Body of pancreas (tissue), 4 donors: Measurements from ENCODE around the gene G6PC3.

Experiments
- CTCF ChIP-seq, 7 experiments: fragments of 450-650 bp in 4 of 7; fragments of 200-600 bp in 3 of 7; sonication (generic) in 3 of 7; IDR thresholded peaks; one replicate each; pipeline ENCODE4 v1.5.1; 2016 to 2019; ENCODE audit warnings: antibody characterized with exemption in 7 of 7
- POLR2A ChIP-seq, 3 donors: fragments of 450-650 bp; IDR thresholded peaks; one replicate each; pipeline ENCODE4 v1.6.1; 2016; ENCODE audit warnings: antibody characterized with exemption in 3 of 3, mild to moderate bottlenecking in 2 of 3

- TF ChIP-seq CTCF (IDR thresholded peaks at IDR 0.05) (no peak), POLR2A (IDR thresholded peaks at IDR 0.05) (no peak)
Measured at GRCh38 chr17:44110011-44110686, 39.6 kb downstream of the G6PC3 start.
